Pancreas (tissue), 10 donors: ENCODE results near the gene TUBB3. TPM values are rescaled to one million over a fixed set of nuclear protein-coding genes. Genes with fewer than 3 reads are reported as not detected.
"Not testable (repeated sequence)": the region's sequence is repeated elsewhere in the genome, so short reads cannot be mapped to it uniquely, and the experiment has no call there.

Source experiments
- ATAC-seq, 4 donors: fragments of 200-7000 bp; cut with Tn5 transposase; one replicate each; pipeline versions ENCODE4 v1.8.0 to v1.9.1; 2020; ENCODE audit warnings: mild to moderate bottlenecking in 4 of 4, moderate library complexity in 4 of 4
- DNase-seq, 6 donors: peaks; one replicate each; pipeline ENCODE4 v3.0.0-alpha.2; 2020
- FAIRE-seq: peaks from 2 replicates; lab custom pipeline; 2012; peaks lifted over from hg19 to GRCh38; lab: Jason Lieb, UNC
- H3K27ac ChIP-seq, 4 donors: fragments of 200-600 bp; sonication (generic); 1 replicate in 3 of 4; 2 replicates in 1 of 4; pipeline versions ENCODE4 v1.5.0 to v1.8.0; 2020
- H3K27me3 ChIP-seq, 4 donors: fragments of 200-600 bp; one replicate each; pipeline ENCODE4 v1.8.0; 2021
- H3K36me3 ChIP-seq, 3 donors: fragments of 200-600 bp; sonication (generic) in 1 of 3; one replicate each; pipeline versions ENCODE4 v1.5.0 to v1.8.0; 2020 to 2021
- H3K4me1 ChIP-seq, 3 donors: fragments of 200-600 bp; one replicate each; pipeline ENCODE4 v1.8.0; 2021
- H3K4me3 ChIP-seq, 4 donors: fragments of 200-600 bp; sonication (generic) in 2 of 4; one replicate each; pipeline versions ENCODE4 v1.5.0 to v1.8.0; 2020 to 2021
- H3K9me3 ChIP-seq, 4 donors: fragments of 200-600 bp; one replicate each; pipeline ENCODE4 v1.8.0; 2021
- WGBS, 2 donors: extraction: QIAGEN DNeasy Blood & Tissue Kit; methylation state at CpG; one replicate each; pipeline ENCODE4 v1.1.7; 2013; 5-methylcytosine and 5-hydroxymethylcytosine counted together
- intact Hi-C, 3 donors: fragments of 100-400 bp; cut with DNase I; formaldehyde crosslinking; loops; one replicate each; pipeline versions ENCODE4 v1.11.1 to v1.14.2; 2022
- polyA plus RNA-seq, 2 donors: library from polyadenylated mRNA; stranded (reverse); fragments of 200-250 nt; gene quantifications; one replicate each; pipeline ENCODE4 v1.2.3, GENCODE V29; 2013
- total RNA-seq, 6 donors: library from RNA; stranded (reverse); fragmentation: NEBNext Ultra II Directional in 4 of 6; extraction: Animal tissue kit (Norgen Biotek cat#: 25700) in 4 of 6; gene quantifications; one replicate each; pipeline versions ENCODE4 v1.2.1 to v1.2.4, GENCODE V29; 2021 to 2023
- TF ChIP-seq, protein P1 (sequence below), 4 donors: fragments of 200-600 bp; sonication (generic) in 3 of 4; IDR thresholded peaks; one replicate each; pipeline versions ENCODE4 v1.5.0 to v1.8.0; 2021; ENCODE audit warnings: antibody characterized with exemption in 4 of 4
- donor health status: healthy with polysubstance abuse.
- donor health status: DM: no; HTN: no; CAD: no; lungs with moderate emphysema.
- donor health status: DM: no; HTN: no; CAD: no.
- donor health status: control.
- donor health status: control.
- donor health status: Bipolar disorder and iron deficiency.
- donor health status: DM: yes; HTN: yes; CAD: no.
- donor health status: DM: no; HTN: no; CAD: no.
- donor health status: DM: no; HTN: no; CAD: no.
- donor health status: DM: yes; HTN: yes; CAD: no.

The TUBB3 gene
- 10 to 100 TPM in 1 of 6 donors, 1 to 10 TPM in 3, under 1 TPM in 2; 0.37 to 25.4 (median 1.6) TPM for total RNA-seq
- 1 to 10 TPM; 1.8 to 4.7 TPM for polyA plus RNA-seq

DNA sequence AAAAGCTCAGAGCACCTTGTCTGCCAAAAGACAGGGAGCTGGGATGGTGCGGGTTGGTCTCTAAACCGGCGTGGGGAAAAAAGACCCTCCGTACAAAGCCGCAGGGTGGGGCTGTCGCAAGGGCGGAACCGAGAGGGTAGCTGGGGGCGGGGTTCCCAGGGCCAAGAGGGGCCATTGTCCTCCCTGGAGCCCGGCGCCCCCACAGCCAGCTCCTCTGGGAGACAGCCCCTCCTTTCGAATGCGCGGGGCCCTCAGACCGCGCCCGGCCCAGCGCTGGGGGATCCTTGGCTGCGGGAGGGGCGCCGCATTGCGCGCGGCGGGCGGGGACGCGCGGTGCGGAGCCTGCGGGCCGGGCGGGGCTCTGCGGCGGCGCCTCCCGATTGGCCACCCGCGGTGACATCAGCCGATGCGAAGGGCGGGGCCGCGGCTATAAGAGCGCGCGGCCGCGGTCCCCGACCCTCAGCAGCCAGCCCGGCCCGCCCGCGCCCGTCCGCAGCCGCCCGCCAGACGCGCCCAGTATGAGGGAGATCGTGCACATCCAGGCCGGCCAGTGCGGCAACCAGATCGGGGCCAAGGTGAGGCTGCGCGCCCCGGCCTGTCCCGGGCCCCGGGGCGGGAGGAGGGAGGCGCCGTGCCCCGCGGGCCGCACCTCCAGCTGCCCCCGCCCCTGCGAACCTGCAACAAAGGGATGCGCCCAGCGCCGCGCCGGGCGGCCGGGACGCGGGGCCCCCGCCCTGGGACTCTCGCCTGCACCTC lies at the start of gene TUBB3:
Gene TUBB3 (plus strand): TSS at position 459 of the 756 bp plus-strand sequence. CDS start 60 bp downstream, at position 519.
- 1% methylated on average over 60 to 88 of the region's 88 CpGs for WGBS, 2 donors
- peak; percentile 32 to 57 (median 54) for ATAC-seq
- no peak for FAIRE-seq

DNA sequence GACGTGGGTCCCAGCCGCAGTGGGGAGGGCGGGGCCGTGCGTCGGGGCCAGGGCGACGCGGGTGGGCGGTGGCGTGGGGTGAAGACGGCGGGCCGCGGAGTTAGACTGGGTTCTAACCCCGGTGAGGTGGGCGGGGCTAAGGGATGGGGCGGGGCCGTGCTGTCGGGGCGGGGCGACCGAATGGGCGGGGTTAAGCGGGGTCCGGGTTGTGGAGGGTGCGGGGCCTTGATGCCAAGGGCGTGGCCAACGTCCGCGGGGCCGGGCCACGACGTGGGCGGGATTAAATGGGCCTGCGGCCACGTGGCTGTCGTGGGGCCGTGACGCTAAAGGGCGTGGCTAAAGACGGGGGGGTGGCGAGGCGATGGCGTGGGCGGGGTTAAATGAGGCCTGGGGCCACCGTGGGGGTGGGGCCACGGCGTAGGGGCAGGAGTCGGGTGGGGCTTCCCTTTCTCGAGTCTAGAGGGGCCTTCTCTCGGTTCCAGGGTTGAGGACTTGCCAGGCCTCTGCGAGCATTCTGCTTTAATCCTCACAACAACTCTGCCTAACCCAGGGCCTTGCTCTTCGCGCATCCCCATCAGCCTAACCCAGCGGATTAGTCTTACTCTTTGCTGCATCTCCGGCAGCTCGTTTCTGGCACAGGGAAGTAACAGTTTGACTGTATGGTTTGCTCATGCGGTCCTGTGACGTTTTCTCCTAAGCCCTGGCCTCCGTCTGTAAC lies 49.0 kb upstream of the TUBB3 start:
- ATAC-seq, result peak; percentile 86 to 95 (median 88)
- FAIRE-seq, result no peak
- H3K27me3 ChIP-seq, result no peaks in the 10 kb centered on the region
- no peaks in the 10 kb centered on the region for H3K9me3 ChIP-seq
- TF ChIP-seq, protein P1, sequence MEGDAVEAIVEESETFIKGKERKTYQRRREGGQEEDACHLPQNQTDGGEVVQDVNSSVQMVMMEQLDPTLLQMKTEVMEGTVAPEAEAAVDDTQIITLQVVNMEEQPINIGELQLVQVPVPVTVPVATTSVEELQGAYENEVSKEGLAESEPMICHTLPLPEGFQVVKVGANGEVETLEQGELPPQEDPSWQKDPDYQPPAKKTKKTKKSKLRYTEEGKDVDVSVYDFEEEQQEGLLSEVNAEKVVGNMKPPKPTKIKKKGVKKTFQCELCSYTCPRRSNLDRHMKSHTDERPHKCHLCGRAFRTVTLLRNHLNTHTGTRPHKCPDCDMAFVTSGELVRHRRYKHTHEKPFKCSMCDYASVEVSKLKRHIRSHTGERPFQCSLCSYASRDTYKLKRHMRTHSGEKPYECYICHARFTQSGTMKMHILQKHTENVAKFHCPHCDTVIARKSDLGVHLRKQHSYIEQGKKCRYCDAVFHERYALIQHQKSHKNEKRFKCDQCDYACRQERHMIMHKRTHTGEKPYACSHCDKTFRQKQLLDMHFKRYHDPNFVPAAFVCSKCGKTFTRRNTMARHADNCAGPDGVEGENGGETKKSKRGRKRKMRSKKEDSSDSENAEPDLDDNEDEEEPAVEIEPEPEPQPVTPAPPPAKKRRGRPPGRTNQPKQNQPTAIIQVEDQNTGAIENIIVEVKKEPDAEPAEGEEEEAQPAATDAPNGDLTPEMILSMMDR (IDR thresholded peaks at IDR 0.05), result no peak
- WGBS, 2 donors, result 7 to 9% methylated on average over 41 to 61 of the region's 61 CpGs
- peak overlapping the region; percentile 67 to 93 (median 77) for H3K4me3 ChIP-seq
- peak overlapping the region; percentile 89 to 99 (median 96) for H3K27ac ChIP-seq
- H3K36me3 ChIP-seq, result peaks cover 0 to 6% (median 0%) of the 10 kb centered on the region in 3 donors
- peak; percentile 89 to 98 (median 96) for DNase-seq
- intact Hi-C loops, result no loop called here
- peaks cover 4 to 13% (median 4%) of the 10 kb centered on the region in 3 donors for H3K4me1 ChIP-seq

More for the DNA sequence above, at the start of gene TUBB3:
- H3K9me3 ChIP-seq, result no peaks in the 10 kb centered on the region
- DNase-seq, result peak in 4 of 6 donors; percentile 41 to 88 (median 70)
- TF ChIP-seq, protein P1 (IDR thresholded peaks at IDR 0.05), result no peak
- peak within 1 kb of the TSS in 3 of 4 donors; percentile 10 to 80 (median 80) for H3K27ac ChIP-seq
- H3K4me1 ChIP-seq, result peaks cover 4 to 25% (median 18%) of the 10 kb centered on the region in 3 donors
- peak within 1 kb of the TSS; percentile 23 to 57 (median 44) for H3K4me3 ChIP-seq
- H3K27me3 ChIP-seq, result peaks cover 0 to 16% (median 1%) of the 10 kb centered on the region in 4 donors
- no peaks in the 10 kb centered on the region for H3K36me3 ChIP-seq
- intact Hi-C loops, result no loop called here

DNA sequence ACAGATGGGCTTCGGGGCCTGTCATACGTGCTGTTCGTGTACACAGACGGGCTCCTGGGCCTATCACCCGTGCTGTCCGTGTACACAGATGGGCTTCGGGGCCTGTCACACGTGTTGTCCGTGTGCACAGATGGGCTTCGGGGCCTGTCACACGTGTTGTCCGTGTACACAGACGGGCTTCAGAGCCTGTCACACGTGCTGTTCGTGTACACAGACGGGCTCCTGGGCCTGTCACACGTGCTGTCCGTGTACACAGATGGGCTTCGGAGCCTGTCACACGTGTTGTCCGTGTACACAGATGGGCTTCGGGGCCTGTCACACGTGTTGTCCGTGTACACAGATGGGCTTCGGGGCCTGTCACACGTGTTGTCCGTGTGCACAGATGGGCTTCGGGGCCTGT lies 44.0 kb upstream of the TUBB3 start:
- WGBS, 2 donors, result 94 to 96% methylated on average over 26 to 28 of the region's 28 CpGs
- H3K4me1 ChIP-seq, ATAC-seq, H3K27me3 ChIP-seq, H3K9me3 ChIP-seq, intact Hi-C loops, DNase-seq, FAIRE-seq, H3K4me3 ChIP-seq, H3K27ac ChIP-seq: not testable (repeated sequence)
- H3K36me3 ChIP-seq, result peaks cover 3 to 16% (median 6%) of the 10 kb centered on the region in 3 donors

DNA sequence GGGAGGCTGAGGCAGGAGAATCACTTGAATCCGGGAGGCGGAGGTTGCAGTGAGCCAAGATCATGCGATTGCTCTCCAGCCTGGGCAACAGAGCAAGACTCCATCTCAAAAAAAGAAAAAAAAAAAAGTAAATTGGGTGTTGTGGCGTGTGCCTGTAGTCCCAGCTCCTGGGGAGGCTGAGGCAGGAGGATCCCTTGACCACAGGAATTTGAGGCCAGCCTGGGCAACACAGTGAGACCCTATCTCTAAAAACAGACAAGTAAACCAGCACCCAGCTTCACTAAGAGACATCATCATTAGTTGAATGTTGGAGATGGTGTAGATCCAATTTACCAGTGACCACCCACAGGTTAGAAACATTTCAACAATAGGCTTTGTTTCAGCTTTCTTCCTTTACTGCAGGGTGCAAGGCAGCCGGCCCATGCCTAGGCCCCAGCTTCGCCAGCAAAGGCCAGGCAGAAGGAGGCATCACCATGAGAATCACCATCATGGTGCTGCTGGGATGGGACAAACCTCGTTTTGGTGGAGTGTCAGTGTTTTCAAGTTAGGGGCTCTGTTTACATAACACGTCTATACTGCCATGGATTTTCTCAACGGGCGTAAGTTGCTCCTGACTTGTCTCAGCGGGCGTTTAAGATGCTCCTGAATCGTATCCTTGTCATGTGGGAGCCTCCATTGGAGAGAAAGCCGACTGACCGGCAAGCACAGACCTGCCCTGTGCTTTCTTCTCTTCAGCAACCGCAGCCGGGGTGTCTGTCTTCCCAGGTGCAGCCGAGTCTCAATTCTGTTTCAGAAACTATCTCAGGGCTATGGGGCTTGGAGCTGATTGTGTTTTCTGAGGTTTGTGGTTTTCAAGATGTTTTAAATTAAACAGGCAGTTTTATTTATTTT lies 42.4 kb upstream of the TUBB3 start:
- TF ChIP-seq, protein P1 (IDR thresholded peaks at IDR 0.05), result no peak
- no peak overlapping the region for H3K4me3 ChIP-seq
- H3K36me3 ChIP-seq, result peaks cover 3 to 27% (median 13%) of the 10 kb centered on the region in 3 donors
- FAIRE-seq (no peak), ATAC-seq (no peak), DNase-seq (no peak)
- no peaks in the 10 kb centered on the region for H3K4me1 ChIP-seq
- H3K27me3 ChIP-seq, result no peaks in the 10 kb centered on the region
- intact Hi-C loops, result no loop called here
- no peaks in the 10 kb centered on the region for H3K9me3 ChIP-seq
- no peak overlapping the region for H3K27ac ChIP-seq
- WGBS, 2 donors, result 87% methylated on average over 18 of the region's 18 CpGs
